ENCODE results near the gene BABAM2.

Gene BABAM2

DNA sequence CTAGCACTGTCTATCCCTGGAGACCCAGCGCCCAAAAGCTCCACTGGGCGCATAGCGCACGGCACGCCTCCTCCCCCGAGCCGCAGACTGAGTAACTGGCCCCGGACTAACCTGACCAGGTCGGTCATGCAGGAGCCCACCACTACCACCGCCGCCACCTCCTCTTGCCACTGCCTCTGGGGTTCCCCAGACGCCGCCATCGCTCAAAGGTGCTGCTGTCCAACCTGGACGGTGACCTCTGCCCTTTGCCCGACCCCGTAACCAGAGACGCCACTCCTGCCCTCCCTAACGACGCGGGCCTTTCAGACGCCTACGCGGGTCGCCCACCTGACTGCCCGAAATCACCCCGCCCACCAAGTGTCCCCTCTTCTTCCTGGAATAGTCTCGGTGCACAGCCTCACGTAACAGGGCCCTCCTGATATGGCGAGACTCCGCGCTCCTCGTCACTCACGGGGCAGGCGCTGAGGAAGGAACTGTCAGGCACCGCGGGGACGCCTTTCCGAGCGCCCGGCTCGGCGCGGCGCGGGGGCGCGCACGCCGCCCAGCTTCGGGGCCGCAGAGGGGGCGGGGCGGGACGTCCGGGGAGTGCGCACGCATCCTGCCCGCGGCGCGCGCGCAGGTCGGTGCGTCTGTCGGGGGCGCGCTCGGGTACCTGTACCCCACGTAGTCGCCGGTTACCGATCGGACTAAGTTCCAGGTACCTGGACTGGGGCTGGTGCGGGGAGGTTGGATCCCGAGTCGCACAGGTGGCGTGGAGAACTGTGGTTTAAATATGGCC lies at the start of gene BABAM2, which contains the start of gene RBKS:
Gene BABAM2, plus strand, starts transcription at position 584 of the 778 bp plus-strand sequence. CDS start 3,828 bp downstream, outside the sequence.
Gene RBKS, minus strand, starts transcription at position 242 of the 778 bp plus-strand sequence. Its CDS starts 42 bp downstream, at position 200.
- H3K4me3 ChIP-seq (ENCODE audit: low read length), result peak within 1 kb of the TSS; percentile 81
- peak; percentile 39 for DNase-seq (ENCODE audit: low read depth)
- TF ChIP-seq, protein P1, sequence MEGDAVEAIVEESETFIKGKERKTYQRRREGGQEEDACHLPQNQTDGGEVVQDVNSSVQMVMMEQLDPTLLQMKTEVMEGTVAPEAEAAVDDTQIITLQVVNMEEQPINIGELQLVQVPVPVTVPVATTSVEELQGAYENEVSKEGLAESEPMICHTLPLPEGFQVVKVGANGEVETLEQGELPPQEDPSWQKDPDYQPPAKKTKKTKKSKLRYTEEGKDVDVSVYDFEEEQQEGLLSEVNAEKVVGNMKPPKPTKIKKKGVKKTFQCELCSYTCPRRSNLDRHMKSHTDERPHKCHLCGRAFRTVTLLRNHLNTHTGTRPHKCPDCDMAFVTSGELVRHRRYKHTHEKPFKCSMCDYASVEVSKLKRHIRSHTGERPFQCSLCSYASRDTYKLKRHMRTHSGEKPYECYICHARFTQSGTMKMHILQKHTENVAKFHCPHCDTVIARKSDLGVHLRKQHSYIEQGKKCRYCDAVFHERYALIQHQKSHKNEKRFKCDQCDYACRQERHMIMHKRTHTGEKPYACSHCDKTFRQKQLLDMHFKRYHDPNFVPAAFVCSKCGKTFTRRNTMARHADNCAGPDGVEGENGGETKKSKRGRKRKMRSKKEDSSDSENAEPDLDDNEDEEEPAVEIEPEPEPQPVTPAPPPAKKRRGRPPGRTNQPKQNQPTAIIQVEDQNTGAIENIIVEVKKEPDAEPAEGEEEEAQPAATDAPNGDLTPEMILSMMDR (conservative IDR thresholded peaks at IDR 0.05; ENCODE audit: low read depth, low read length), result no peak

DNA sequence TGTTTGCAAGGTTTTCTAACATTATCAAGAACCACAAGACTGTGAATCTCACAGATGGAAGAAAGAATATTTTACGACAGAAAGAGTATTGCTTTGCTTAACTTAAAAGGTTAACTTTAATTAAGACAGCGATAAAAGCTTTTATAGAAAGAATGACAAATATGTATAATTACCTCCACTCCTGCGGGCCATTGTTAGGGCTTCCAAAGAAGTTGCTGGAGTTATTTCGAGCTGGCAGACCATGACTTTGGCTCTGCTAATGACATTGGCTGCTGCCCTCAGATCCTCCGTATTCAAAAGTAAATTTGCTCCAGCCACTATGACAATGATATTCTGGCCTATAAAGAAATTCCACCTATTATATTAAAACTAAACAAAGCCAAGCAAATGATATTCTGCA lies 47.6 kb upstream of the BABAM2 start:
- no peak for DNase-seq (ENCODE audit: low read depth)
- TF ChIP-seq, protein P1 (conservative IDR thresholded peaks at IDR 0.05; ENCODE audit: low read depth, low read length), result no peak
- no peak overlapping the region for H3K4me3 ChIP-seq (ENCODE audit: low read length)

DNA sequence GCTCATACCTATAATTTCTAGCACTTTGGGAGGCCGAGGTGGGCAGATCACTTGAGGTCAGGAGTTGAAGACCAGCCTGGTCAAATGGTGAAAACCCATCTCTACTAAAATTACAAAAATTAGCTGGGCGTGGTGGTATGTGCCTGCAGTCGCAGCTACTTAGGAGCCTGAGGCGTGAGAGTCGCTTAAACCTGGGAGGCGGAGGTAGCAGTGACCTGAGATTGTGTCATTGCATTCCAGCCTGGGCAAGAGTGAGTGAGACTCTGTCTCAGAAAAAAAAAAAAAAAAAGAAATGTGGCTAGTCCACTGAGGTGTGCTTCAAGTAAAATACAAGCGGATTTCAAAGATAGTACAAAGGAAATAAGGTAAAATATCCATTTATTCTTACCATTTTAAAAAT lies 46.5 kb upstream of the BABAM2 start:
- no peak overlapping the region for H3K4me3 ChIP-seq (ENCODE audit: low read length)
- TF ChIP-seq, protein P1 (conservative IDR thresholded peaks at IDR 0.05; ENCODE audit: low read depth, low read length), result no peak
- DNase-seq (ENCODE audit: low read depth), result no peak

DNA sequence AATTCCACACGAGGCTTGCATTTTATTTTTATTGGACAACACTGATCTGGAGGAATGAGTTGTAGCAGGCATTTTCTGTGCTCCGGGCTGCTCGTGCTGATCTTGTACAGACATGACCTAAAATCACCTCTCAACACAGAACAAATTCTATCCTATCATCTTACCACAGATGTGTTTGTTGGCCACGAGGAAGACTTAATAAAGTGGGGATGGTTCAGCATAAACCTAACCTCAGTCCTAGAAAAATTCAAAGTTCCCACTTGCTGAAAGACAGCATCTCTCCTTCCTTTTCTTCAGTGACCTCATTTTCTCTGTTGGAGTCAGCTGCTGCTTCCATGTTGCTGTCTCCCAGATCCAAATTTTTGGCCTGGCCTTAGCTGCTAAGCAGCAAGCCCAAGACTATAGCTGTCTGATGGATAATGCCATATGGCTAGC lies 45.7 kb upstream of the BABAM2 start:
- TF ChIP-seq, protein P1 (conservative IDR thresholded peaks at IDR 0.05; ENCODE audit: low read depth, low read length), result no peak
- no peak overlapping the region for H3K4me3 ChIP-seq (ENCODE audit: low read length)
- DNase-seq (ENCODE audit: low read depth), result no peak

DNA sequence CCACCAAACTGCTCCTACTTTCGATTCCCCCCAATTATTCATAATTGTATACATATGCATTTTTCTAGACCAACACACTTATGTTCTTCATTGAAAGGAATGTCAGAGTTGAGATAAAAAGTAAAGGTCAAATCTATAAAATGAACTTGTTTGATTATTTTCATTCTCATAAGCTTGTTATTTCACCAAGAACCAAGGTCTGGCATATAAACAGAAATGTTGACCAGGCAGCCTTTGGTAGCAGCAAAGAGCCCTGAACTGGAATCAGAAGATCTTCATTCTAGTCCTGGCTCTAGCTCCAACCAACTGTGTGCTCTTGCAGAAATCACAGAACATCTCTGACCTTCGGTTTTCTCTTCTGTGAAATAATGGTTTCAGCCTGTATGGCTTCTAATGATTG lies 43.2 kb upstream of the BABAM2 start:
- DNase-seq (ENCODE audit: low read depth), result no peak
- TF ChIP-seq, protein P1 (conservative IDR thresholded peaks at IDR 0.05; ENCODE audit: low read depth, low read length), result no peak
- H3K4me3 ChIP-seq (ENCODE audit: low read length), result no peak overlapping the region

DNA sequence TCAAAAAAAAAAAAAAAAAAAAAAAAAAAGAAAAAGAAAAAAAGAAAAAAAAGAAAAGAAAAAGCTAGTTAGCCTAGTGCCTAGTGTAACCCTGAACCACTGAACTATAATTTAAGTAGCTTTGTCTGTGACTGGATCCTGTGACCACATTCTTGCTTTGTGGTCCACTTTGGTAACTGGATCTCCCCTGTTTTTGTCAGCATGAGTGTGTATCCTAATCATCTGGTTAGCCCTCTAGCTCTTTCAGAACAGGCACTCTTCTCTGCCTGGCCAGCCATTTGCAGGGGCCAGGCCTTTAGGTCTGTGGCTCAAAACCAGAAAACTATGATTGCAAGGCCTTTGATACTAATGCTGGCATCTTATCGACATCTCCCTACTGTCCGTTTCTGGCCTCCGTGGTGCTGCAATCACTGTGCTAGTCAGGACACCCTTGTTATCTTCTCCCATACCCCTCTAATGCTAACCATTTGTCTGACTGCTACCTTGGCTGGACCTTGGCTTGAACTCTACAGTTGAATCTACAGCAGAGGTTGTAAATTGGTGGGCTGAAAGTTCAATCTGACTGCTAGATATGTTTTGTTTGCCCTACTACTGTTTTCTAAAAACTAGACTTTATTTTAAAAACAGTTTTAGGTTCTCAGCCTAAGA lies 40.8 kb upstream of the BABAM2 start:
- DNase-seq (ENCODE audit: low read depth), result no peak
- TF ChIP-seq, protein P1 (conservative IDR thresholded peaks at IDR 0.05; ENCODE audit: low read depth, low read length), result no peak
- H3K4me3 ChIP-seq (ENCODE audit: low read length), result no peak overlapping the region
